Measurements from ENCODE around the gene IL1RAP.

GRCh38 chr3:190646996-190647395 is 133.1 kb downstream of the IL1RAP start:
- TF ChIP-seq CTCF (IDR thresholded peaks at IDR 0.05; ENCODE audit: insufficient read depth, low read length) (no peak), POLR2AphosphoS5 (IDR thresholded peaks at IDR 0.05; ENCODE audit: low read depth) (no peak), GABPA (IDR thresholded peaks at IDR 0.05; ENCODE audit: low read depth) (no peak), REST (IDR thresholded peaks at IDR 0.05; ENCODE audit: insufficient replicate concordance, low read depth) (no peak), SPI1 (IDR thresholded peaks at IDR 0.05; ENCODE audit: borderline replicate concordance, low read depth) (no peak)
